MCF 10A (cell line): ENCODE data around the gene FAM170B. TPM values are rescaled to one million over a fixed set of nuclear protein-coding genes. Genes with fewer than 3 reads are reported as not detected.

Experiments
- BruUV-seq: library from RNA; stranded (reverse); fragments of 400-500 nt; replicated peaks from 2 replicates; lab custom pipeline; 2021; lab: Mats Ljungman, UMichigan
- CTCF ChIA-PET: fragments of 300-600 bp; sonication (Branson Sonifier 250); formaldehyde crosslinking; extraction: SDS; loops from one replicate; lab custom pipeline; 2021; ENCODE audit warnings: antibody characterized with exemption, inconsistent platforms; lab: Yijun Ruan, JAX
- POLR2A ChIA-PET: fragments of 300-600, 350-650 bp; sonication (Branson Sonifier 250); formaldehyde crosslinking; extraction: SDS; loops from one replicate; lab custom pipeline; 2020; ENCODE audit warnings: antibody characterized with exemption, inconsistent platforms; lab: Yijun Ruan, JAX
- DNase-seq: peaks from one replicate; pipeline ENCODE4 v3.0.0-alpha.2; 2018; ENCODE audit not compliant: unreplicated experiment
- H3K27ac Mint-ChIP-seq: one replicate; pipeline ENCODE4 v1.8.0; 2022; ENCODE audit warnings: mild to moderate bottlenecking, low read depth, mixed read lengths; ENCODE audit not compliant: unreplicated experiment
- H3K27me3 Mint-ChIP-seq: one replicate; pipeline ENCODE4 v1.8.0; 2022; ENCODE audit warnings: mixed read lengths; ENCODE audit not compliant: insufficient read depth, unreplicated experiment
- H3K36me3 Mint-ChIP-seq: one replicate; pipeline ENCODE4 v1.8.0; 2022; ENCODE audit warnings: mild to moderate bottlenecking, moderate library complexity, mixed read lengths; ENCODE audit not compliant: insufficient read depth, unreplicated experiment
- H3K4me1 Mint-ChIP-seq: one replicate; pipeline ENCODE4 v1.8.0; 2022; ENCODE audit warnings: mixed read lengths; ENCODE audit not compliant: insufficient read depth, unreplicated experiment
- H3K4me3 Mint-ChIP-seq: one replicate; pipeline ENCODE4 v1.8.0; 2022; ENCODE audit warnings: mild to moderate bottlenecking, moderate library complexity, mixed read lengths; ENCODE audit not compliant: unreplicated experiment
- H3K9me3 Mint-ChIP-seq: one replicate; pipeline ENCODE4 v1.8.0; 2022; ENCODE audit warnings: mixed read lengths; ENCODE audit not compliant: unreplicated experiment
- CTCF ChIP-seq: fragments of 200-600 bp; IDR thresholded peaks from one replicate; pipeline ENCODE4 v1.8.0; 2022; ENCODE audit warnings: antibody characterized with exemption, mild to moderate bottlenecking; ENCODE audit not compliant: unreplicated experiment
- intact Hi-C: fragments of 100-400 bp; cut with micrococcal nuclease; formaldehyde crosslinking; loops from 2 replicates; pipeline ENCODE4 v1.14.1; 2022
- total RNA-seq: library from RNA; stranded (reverse); gene quantifications from 2 replicates; pipeline ENCODE4 v1.2.3, GENCODE V29; 2022

Gene FAM170B
- total RNA-seq, 1 experiment from 2014 or later: not detected

- no peaks in the 10 kb centered on the region for H3K36me3 Mint-ChIP-seq
- no TSS peak for BruUV-seq
- H3K9me3 Mint-ChIP-seq: no peaks in the 10 kb centered on the region
- no peak for DNase-seq
- no peak for TF ChIP-seq CTCF
- no peak overlapping the region for H3K27ac Mint-ChIP-seq
- peaks cover 6% of the 10 kb centered on the region for H3K4me1 Mint-ChIP-seq
- H3K27me3 Mint-ChIP-seq: peaks cover 71% of the 10 kb centered on the region
- intact Hi-C loops: no loop called here
- CTCF ChIA-PET: interaction anchor here (1.2 kb wide), 1 partner anchor 16 kb away, joined by 3 read pairs; no protein-coding TSS in a partner anchor
- POLR2A ChIA-PET: no interaction called here
- no peak overlapping the region for H3K4me3 Mint-ChIP-seq
These were observed 25.1 kb upstream of the FAM170B start for GRCh38 chr10:49158915-49159314.

- no peak overlapping the region for H3K4me3 Mint-ChIP-seq
- no TSS peak for BruUV-seq
- no peak for TF ChIP-seq CTCF
- DNase-seq: no peak
- POLR2A ChIA-PET: no interaction called here
- H3K27me3 Mint-ChIP-seq: peaks cover 76% of the 10 kb centered on the region
- intact Hi-C loops: no loop called here
- CTCF ChIA-PET: no interaction called here
- H3K36me3 Mint-ChIP-seq: no peaks in the 10 kb centered on the region
- no peaks in the 10 kb centered on the region for H3K9me3 Mint-ChIP-seq
- H3K27ac Mint-ChIP-seq: no peak overlapping the region
- peaks cover 6% of the 10 kb centered on the region for H3K4me1 Mint-ChIP-seq
These were observed 24.6 kb upstream of the FAM170B start for GRCh38 chr10:49158404-49158803.

- Mint-ChIP-seq H3K27me3 (peaks cover 80% of the 10 kb centered on the region), H3K9me3 (no peaks in the 10 kb centered on the region), H3K36me3 (no peaks in the 10 kb centered on the region), H3K27ac (no peak overlapping the region), H3K4me1 (peaks cover 6% of the 10 kb centered on the region), H3K4me3 (no peak overlapping the region)
- intact Hi-C loops: no loop called here
- CTCF ChIA-PET: no interaction called here
- DNase-seq: no peak
- TF ChIP-seq CTCF: no peak
- POLR2A ChIA-PET: no interaction called here
- BruUV-seq: no TSS peak
These were observed 23.4 kb upstream of the FAM170B start for GRCh38 chr10:49157229-49157628.

GRCh38 chr10:49154641-49155040, 20.8 kb upstream of the FAM170B start:
- no TSS peak for BruUV-seq
- POLR2A ChIA-PET: no interaction called here

More at GRCh38 chr10:49154641-49155040, 20.8 kb upstream of the FAM170B start:
- DNase-seq: no peak
- H3K27ac Mint-ChIP-seq: no peak overlapping the region
- no peaks in the 10 kb centered on the region for H3K36me3 Mint-ChIP-seq
- no peak overlapping the region for H3K4me3 Mint-ChIP-seq
- CTCF ChIA-PET: interaction anchor here (0.7 to 1.4 kb wide), 3 partner anchors 172 to 498 kb away, joined by 3 to 4 read pairs (median 4); no protein-coding TSS in a partner anchor
- H3K4me1 Mint-ChIP-seq: no peaks in the 10 kb centered on the region
- no peak for TF ChIP-seq CTCF
- no peaks in the 10 kb centered on the region for H3K9me3 Mint-ChIP-seq
- intact Hi-C loops: no loop called here
- H3K27me3 Mint-ChIP-seq: peaks cover 72% of the 10 kb centered on the region
